Osteoblast (primary cell): ENCODE results near the gene CORIN. TPM values are rescaled to one million over a fixed set of nuclear protein-coding genes. Genes with fewer than 3 reads are reported as not detected.

Experiments
- DNase-seq: peaks from one replicate; pipeline ENCODE4 v3.0.0; 2011; ENCODE audit warnings: low spot score, mixed read lengths; ENCODE audit not compliant: insufficient read length; ENCODE audit errors: missing footprints
- H2AFZ ChIP-seq: 2 replicates; pipeline ENCODE4 v1.6.0; 2011; ENCODE audit warnings: mild to moderate bottlenecking, low read length
- H3K27ac ChIP-seq: 2 replicates; pipeline ENCODE4 v1.5.1; 2011; ENCODE audit warnings: mild to moderate bottlenecking, low read depth, low read length, moderate library complexity
- H3K27me3 ChIP-seq: 2 replicates; pipeline ENCODE4 v1.6.0; 2012; ENCODE audit warnings: mild to moderate bottlenecking, control low read depth, inconsistent platforms, low read length, moderate library complexity; ENCODE audit not compliant: insufficient read depth
- H3K36me3 ChIP-seq: 2 replicates; pipeline ENCODE4 v1.5.1; 2011; ENCODE audit warnings: mild to moderate bottlenecking, low read length, control low read depth, moderate library complexity; ENCODE audit not compliant: insufficient read depth
- H3K4me1 ChIP-seq: 2 replicates; pipeline ENCODE4 v1.5.1; 2011; ENCODE audit warnings: mild to moderate bottlenecking, low read length, control low read depth, moderate library complexity; ENCODE audit not compliant: insufficient read depth
- H3K4me2 ChIP-seq: 2 replicates; pipeline ENCODE4 v1.6.0; 2011; ENCODE audit warnings: mild to moderate bottlenecking, low read length; ENCODE audit not compliant: insufficient read depth
- H3K4me3 ChIP-seq: fragments of 200-600 bp; sonication (generic); 3 replicates; pipeline ENCODE4 v1.5.1; 2012; ENCODE audit warnings: mild to moderate bottlenecking, low read length, inconsistent platforms; ENCODE audit not compliant: insufficient read depth
- H3K79me2 ChIP-seq: 2 replicates; pipeline ENCODE4 v1.6.0; 2012; ENCODE audit warnings: mild to moderate bottlenecking, low read length, control low read depth, inconsistent platforms; ENCODE audit not compliant: insufficient read depth
- H3K9me3 ChIP-seq: 2 replicates; pipeline ENCODE4 v1.5.1; 2011; ENCODE audit warnings: low read depth, low read length, control low read depth
- H4K20me1 ChIP-seq: 2 replicates; pipeline ENCODE4 v1.6.0; 2012; ENCODE audit warnings: mild to moderate bottlenecking, low read length, control low read depth; ENCODE audit not compliant: insufficient read depth
- total RNA-seq: library from RNA; depleted of rRNA; stranded (reverse); fragments of >200 nt; gene quantifications from 2 replicates; pipeline ENCODE4 v1.2.3, GENCODE V29; 2012
- TF ChIP-seq, protein P1 (sequence below): IDR thresholded peaks from 2 replicates; pipeline ENCODE4 v1.5.1; 2011; ENCODE audit warnings: mild to moderate bottlenecking, low read depth, low read length, moderate library complexity; ENCODE audit errors: extremely low read depth

Gene CORIN
- total RNA-seq, 1 donor, result 0.36 TPM

DNA sequence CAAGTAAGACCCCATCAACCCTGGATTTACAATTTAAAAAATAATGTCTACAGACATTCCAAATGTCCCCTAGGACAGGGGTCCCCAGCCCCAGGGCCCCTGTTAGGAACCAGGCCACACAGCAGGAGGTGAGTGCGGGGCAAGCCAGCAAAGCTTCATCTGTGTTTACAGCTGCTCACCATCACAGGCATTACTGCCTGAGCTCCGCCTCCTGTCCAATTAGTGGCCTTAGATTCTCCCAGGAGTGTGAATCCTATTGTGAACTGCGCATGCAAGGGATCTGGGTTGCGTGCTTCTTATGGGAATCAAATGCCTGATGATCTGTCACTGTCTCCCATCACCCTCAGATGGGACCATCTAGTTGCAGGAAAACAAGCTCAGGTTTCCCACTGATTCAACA lies 206.7 kb downstream of the CORIN start:
- H2AFZ ChIP-seq, result no peak overlapping the region
- H3K4me2 ChIP-seq, result no peak overlapping the region
- DNase-seq, result no peak
- H3K4me3 ChIP-seq, result no peak overlapping the region
- H3K9me3 ChIP-seq, result no peaks in the 10 kb centered on the region
- no peaks in the 10 kb centered on the region for H3K36me3 ChIP-seq
- no peak overlapping the region for H3K27ac ChIP-seq
- TF ChIP-seq, protein P1, sequence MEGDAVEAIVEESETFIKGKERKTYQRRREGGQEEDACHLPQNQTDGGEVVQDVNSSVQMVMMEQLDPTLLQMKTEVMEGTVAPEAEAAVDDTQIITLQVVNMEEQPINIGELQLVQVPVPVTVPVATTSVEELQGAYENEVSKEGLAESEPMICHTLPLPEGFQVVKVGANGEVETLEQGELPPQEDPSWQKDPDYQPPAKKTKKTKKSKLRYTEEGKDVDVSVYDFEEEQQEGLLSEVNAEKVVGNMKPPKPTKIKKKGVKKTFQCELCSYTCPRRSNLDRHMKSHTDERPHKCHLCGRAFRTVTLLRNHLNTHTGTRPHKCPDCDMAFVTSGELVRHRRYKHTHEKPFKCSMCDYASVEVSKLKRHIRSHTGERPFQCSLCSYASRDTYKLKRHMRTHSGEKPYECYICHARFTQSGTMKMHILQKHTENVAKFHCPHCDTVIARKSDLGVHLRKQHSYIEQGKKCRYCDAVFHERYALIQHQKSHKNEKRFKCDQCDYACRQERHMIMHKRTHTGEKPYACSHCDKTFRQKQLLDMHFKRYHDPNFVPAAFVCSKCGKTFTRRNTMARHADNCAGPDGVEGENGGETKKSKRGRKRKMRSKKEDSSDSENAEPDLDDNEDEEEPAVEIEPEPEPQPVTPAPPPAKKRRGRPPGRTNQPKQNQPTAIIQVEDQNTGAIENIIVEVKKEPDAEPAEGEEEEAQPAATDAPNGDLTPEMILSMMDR, result no peak
- no peaks in the 10 kb centered on the region for H3K4me1 ChIP-seq
- no peaks in the 10 kb centered on the region for H4K20me1 ChIP-seq
- no peaks in the 10 kb centered on the region for H3K27me3 ChIP-seq
- H3K79me2 ChIP-seq, result no peaks in the 10 kb centered on the region

DNA sequence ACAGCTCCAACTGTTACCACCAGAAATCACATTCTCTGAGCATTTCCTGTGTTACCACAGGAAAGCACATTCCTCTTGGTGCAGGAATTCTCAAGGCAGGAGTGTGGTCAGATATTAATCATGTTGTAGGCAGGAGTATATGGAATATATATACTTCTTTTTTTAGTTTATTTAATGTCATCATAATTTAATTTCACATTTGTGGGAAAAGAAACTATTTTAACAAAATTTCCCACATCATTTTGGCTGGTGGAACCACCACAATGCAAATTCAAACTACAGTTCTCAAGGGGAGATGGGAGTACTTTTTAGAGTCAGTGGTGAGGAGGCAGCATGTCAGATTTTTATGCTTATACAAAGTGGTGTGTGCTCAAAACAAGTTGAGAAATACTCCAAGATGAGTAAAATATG lies 213.8 kb downstream of the CORIN start:
- TF ChIP-seq, protein P1, result no peak
- no peak overlapping the region for H3K4me3 ChIP-seq
- H4K20me1 ChIP-seq, result no peaks in the 10 kb centered on the region
- peak overlapping the region; percentile 17 for H3K27ac ChIP-seq
- no peaks in the 10 kb centered on the region for H3K79me2 ChIP-seq
- DNase-seq, result no peak
- H3K36me3 ChIP-seq, result no peaks in the 10 kb centered on the region
- no peak overlapping the region for H2AFZ ChIP-seq
- peaks cover 4% of the 10 kb centered on the region for H3K9me3 ChIP-seq
- H3K4me2 ChIP-seq, result no peak overlapping the region
- no peaks in the 10 kb centered on the region for H3K4me1 ChIP-seq
- no peaks in the 10 kb centered on the region for H3K27me3 ChIP-seq

DNA sequence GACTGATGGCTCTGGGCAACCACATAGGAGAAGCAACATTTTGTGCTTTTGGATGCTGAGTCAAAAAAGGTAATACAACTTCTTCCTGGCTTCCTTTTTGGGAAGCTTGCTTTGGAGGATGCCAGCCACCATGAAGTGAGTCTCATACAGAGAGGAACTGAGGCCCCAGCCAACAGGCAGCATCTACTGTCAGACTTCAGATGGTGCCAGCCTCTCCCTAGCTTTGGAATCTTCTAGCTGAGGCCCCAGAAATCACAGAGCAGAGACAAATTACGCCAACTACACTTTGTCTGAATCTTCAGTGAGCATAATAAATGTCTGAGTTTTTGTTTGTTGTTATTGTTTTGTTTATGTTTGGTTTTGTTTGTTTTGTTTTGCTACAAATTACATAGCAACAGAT lies 216.7 kb downstream of the CORIN start:
- Histone ChIP-seq H3K27me3 (no peaks in the 10 kb centered on the region), H3K4me2 (no peak overlapping the region), H3K79me2 (no peaks in the 10 kb centered on the region), H2AFZ (no peak overlapping the region), H3K9me3 (peaks cover 4% of the 10 kb centered on the region), H4K20me1 (no peaks in the 10 kb centered on the region), H3K36me3 (no peaks in the 10 kb centered on the region), H3K4me3 (no peak overlapping the region), H3K27ac (no peak overlapping the region), H3K4me1 (no peaks in the 10 kb centered on the region)
- DNase-seq, result no peak
- TF ChIP-seq, protein P1, result no peak

DNA sequence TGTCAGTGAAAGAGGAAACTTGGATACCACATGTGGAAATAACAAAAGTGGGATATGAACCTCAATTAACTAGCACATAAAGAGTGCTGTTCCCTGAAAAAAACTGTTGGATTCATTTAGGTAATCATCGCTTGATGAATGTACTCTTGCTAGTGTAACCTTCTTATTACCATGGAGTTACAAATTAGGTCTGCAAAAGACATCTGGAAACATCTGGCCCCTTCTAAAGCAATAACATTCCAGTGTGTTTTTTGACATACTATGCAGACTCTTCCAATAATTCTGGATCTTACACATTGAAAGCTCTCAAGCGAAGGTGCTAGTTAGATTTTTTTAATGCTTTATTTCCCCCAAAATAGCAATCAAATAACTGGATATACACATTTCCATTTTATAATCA lies 218.2 kb downstream of the CORIN start:
- H3K27ac ChIP-seq, result no peak overlapping the region
- no peak for DNase-seq
- TF ChIP-seq, protein P1, result no peak
- H3K9me3 ChIP-seq, result peaks cover 4% of the 10 kb centered on the region
- no peaks in the 10 kb centered on the region for H3K27me3 ChIP-seq
- no peaks in the 10 kb centered on the region for H3K79me2 ChIP-seq
- H4K20me1 ChIP-seq, result no peaks in the 10 kb centered on the region
- no peak overlapping the region for H2AFZ ChIP-seq
- no peaks in the 10 kb centered on the region for H3K4me1 ChIP-seq
- H3K4me2 ChIP-seq, result no peak overlapping the region
- H3K36me3 ChIP-seq, result no peaks in the 10 kb centered on the region
- H3K4me3 ChIP-seq, result no peak overlapping the region
